ES-I3 (cell line): Measurements from ENCODE around the gene HEXIM2.
"Not testable (repeated sequence)": the region's sequence is repeated elsewhere in the genome, so short reads cannot be mapped to it uniquely, and the experiment has no call there.

ENCODE experiments used
- H3K36me3 ChIP-seq: 2 replicates; pipeline ENCODE4 v1.6.1; 2013; ENCODE audit warnings: mild to moderate bottlenecking, low read length, control low read depth, moderate library complexity; ENCODE audit not compliant: insufficient read depth
- H3K4me1 ChIP-seq: 2 replicates; pipeline ENCODE4 v1.6.1; 2013; ENCODE audit warnings: mild to moderate bottlenecking, control low read depth, low read length; ENCODE audit not compliant: insufficient read depth
- H3K9ac ChIP-seq: 2 replicates; pipeline ENCODE4 v1.6.1; 2013; ENCODE audit warnings: low read depth, mild to moderate bottlenecking, low read length, moderate library complexity
- H3K9me3 ChIP-seq: 2 replicates; pipeline ENCODE4 v1.6.1; 2013; ENCODE audit warnings: mild to moderate bottlenecking, low read length, moderate library complexity; ENCODE audit not compliant: control insufficient read depth, insufficient read depth

HEXIM2 gene

GRCh38 chr17:45121055-45121454, 40.6 kb upstream of the HEXIM2 start:
- peaks cover 29% of the 10 kb centered on the region for H3K4me1 ChIP-seq
- no peaks in the 10 kb centered on the region; the same call in 1 of the 2 replicates for H3K36me3 ChIP-seq
- no peak overlapping the region for H3K9ac ChIP-seq
- no peaks in the 10 kb centered on the region for H3K9me3 ChIP-seq

- H3K9me3 ChIP-seq, result no peaks in the 10 kb centered on the region
- H3K4me1 ChIP-seq, result peaks cover 38% of the 10 kb centered on the region
- H3K36me3 ChIP-seq, result no peaks in the 10 kb centered on the region; the same call in 1 of the 2 replicates
- H3K9ac ChIP-seq, result no peak overlapping the region
Observed at GRCh38 chr17:45123076-45123770, 38.5 kb upstream of the HEXIM2 start.

GRCh38 chr17:45123930-45124796, 37.5 kb upstream of the HEXIM2 start:
- no peaks in the 10 kb centered on the region; the same call in 1 of the 2 replicates for H3K36me3 ChIP-seq
- peaks cover 43% of the 10 kb centered on the region for H3K4me1 ChIP-seq
- no peak overlapping the region for H3K9ac ChIP-seq

GRCh38 chr17:45124797-45125122, 36.9 kb upstream of the HEXIM2 start:
- not testable (repeated sequence) for H3K9me3 ChIP-seq, H3K36me3 ChIP-seq, H3K9ac ChIP-seq
- peaks cover 49% of the 10 kb centered on the region for H3K4me1 ChIP-seq

More at GRCh38 chr17:45123930-45124796, 37.5 kb upstream of the HEXIM2 start:
- H3K9me3 ChIP-seq, result no peaks in the 10 kb centered on the region

- no peak overlapping the region for H3K9ac ChIP-seq
- no peaks in the 10 kb centered on the region for H3K36me3 ChIP-seq
- H3K9me3 ChIP-seq, result no peaks in the 10 kb centered on the region
- H3K4me1 ChIP-seq, result peaks cover 57% of the 10 kb centered on the region
Observed at GRCh38 chr17:45125509-45125908, 36.2 kb upstream of the HEXIM2 start.

- Histone ChIP-seq H3K4me1 (peaks cover 57% of the 10 kb centered on the region), H3K36me3 (no peaks in the 10 kb centered on the region), H3K9me3 (no peaks in the 10 kb centered on the region), H3K9ac (no peak overlapping the region)
Observed at GRCh38 chr17:45127207-45127547, 34.5 kb upstream of the HEXIM2 start.

GRCh38 chr17:45127548-45128300, 34.0 kb upstream of the HEXIM2 start:
- Histone ChIP-seq H3K9me3 (no peaks in the 10 kb centered on the region), H3K4me1 (peaks cover 53% of the 10 kb centered on the region), H3K36me3 (no peaks in the 10 kb centered on the region), H3K9ac (no peak overlapping the region)

- Histone ChIP-seq H3K9ac (no peak overlapping the region), H3K36me3 (no peaks in the 10 kb centered on the region), H3K9me3 (no peaks in the 10 kb centered on the region), H3K4me1 (peaks cover 47% of the 10 kb centered on the region)
Observed at GRCh38 chr17:45128331-45128730, 33.3 kb upstream of the HEXIM2 start.

- no peaks in the 10 kb centered on the region for H3K9me3 ChIP-seq
- H3K9ac ChIP-seq, result no peak overlapping the region
- no peaks in the 10 kb centered on the region for H3K36me3 ChIP-seq
- peaks cover 40% of the 10 kb centered on the region for H3K4me1 ChIP-seq
Observed at GRCh38 chr17:45128989-45129388, 32.7 kb upstream of the HEXIM2 start.

GRCh38 chr17:45129426-45129939, 32.2 kb upstream of the HEXIM2 start:
- no peaks in the 10 kb centered on the region for H3K9me3 ChIP-seq
- no peak overlapping the region for H3K9ac ChIP-seq
- H3K4me1 ChIP-seq, result peaks cover 36% of the 10 kb centered on the region
- H3K36me3 ChIP-seq, result no peaks in the 10 kb centered on the region

- Histone ChIP-seq H3K9ac (no peak overlapping the region), H3K36me3 (no peaks in the 10 kb centered on the region), H3K9me3 (no peaks in the 10 kb centered on the region), H3K4me1 (peaks cover 32% of the 10 kb centered on the region)
Observed at GRCh38 chr17:45129940-45130680, 31.6 kb upstream of the HEXIM2 start.

- Histone ChIP-seq H3K9me3 (no peaks in the 10 kb centered on the region), H3K36me3 (no peaks in the 10 kb centered on the region), H3K4me1 (peaks cover 32% of the 10 kb centered on the region), H3K9ac (peak overlapping the region; percentile 93; the same call in 1 of the 2 replicates)
Observed at GRCh38 chr17:45130681-45131615, 30.7 kb upstream of the HEXIM2 start.
